RKO (cell line): ENCODE results near the gene DNAI1.
A peak's percentile ranks its signal among the peaks of the same experiment; 100 is the strongest.
"Not testable (repeated sequence)": the region's sequence is repeated elsewhere in the genome, so short reads cannot be mapped to it uniquely, and the experiment has no call there.

Source experiments
- DNase-seq: peaks from one replicate; pipeline ENCODE4 v3.0.0-alpha.2; 2016; ENCODE audit warnings: low spot score

DNAI1 gene

GRCh38 chr9:34513567-34514214, 55.1 kb downstream of the DNAI1 start:
- DNase-seq: no peak

GRCh38 chr9:34514401-34514800, 55.8 kb downstream of the DNAI1 start:
- DNase-seq: no peak

GRCh38 chr9:34514816-34515215, 56.2 kb downstream of the DNAI1 start:
- DNase-seq: no peak

GRCh38 chr9:34515959-34516358, 57.4 kb downstream of the DNAI1 start:
- no peak for DNase-seq

GRCh38 chr9:34517185-34517584, 58.6 kb downstream of the DNAI1 start:
- no peak for DNase-seq

GRCh38 chr9:34518110-34518616, 59.6 kb downstream of the DNAI1 start:
- no peak for DNase-seq

GRCh38 chr9:34518896-34519295, 60.3 kb downstream of the DNAI1 start:
- no peak for DNase-seq

GRCh38 chr9:34519321-34520020, 60.9 kb downstream of the DNAI1 start:
- no peak for DNase-seq

- no peak for DNase-seq
Observed at GRCh38 chr9:34520096-34520495, 61.5 kb downstream of the DNAI1 start.

GRCh38 chr9:34520505-34521385, 62.1 kb downstream of the DNAI1 start:
- DNase-seq: no peak

- DNase-seq: no peak
Observed at GRCh38 chr9:34521406-34522045, 62.9 kb downstream of the DNAI1 start.

- DNase-seq: peak; percentile 11
Observed at GRCh38 chr9:34522091-34522887, 63.7 kb downstream of the DNAI1 start.

GRCh38 chr9:34522971-34523797, 64.6 kb downstream of the DNAI1 start, which contains the start of gene ENHO:
ENHO (minus strand) TSS chr9:34522990; CDS start chr9:34521695, 1,295 bp downstream.
- DNase-seq: peak; percentile 89

GRCh38 chr9:34524349-34524748, 65.7 kb downstream of the DNAI1 start:
- no peak for DNase-seq

GRCh38 chr9:34526026-34526425, 67.4 kb downstream of the DNAI1 start:
- no peak for DNase-seq

- DNase-seq: not testable (repeated sequence)
Observed at GRCh38 chr9:34532041-34532440, 73.4 kb downstream of the DNAI1 start.

- DNase-seq: no peak
Observed at GRCh38 chr9:34536685-34537084, 78.1 kb downstream of the DNAI1 start.

GRCh38 chr9:34540827-34541226, 82.2 kb downstream of the DNAI1 start:
- peak; percentile 62 for DNase-seq

GRCh38 chr9:34541540-34541939, 82.9 kb downstream of the DNAI1 start:
- DNase-seq: no peak

GRCh38 chr9:34544035-34544434, 85.4 kb downstream of the DNAI1 start:
- DNase-seq: no peak
